Mesenchymal stem cell (in vitro differentiated cells and primary cell): ENCODE results near the gene COMMD3.

Experiments used
- DNase-seq: peaks from one replicate; pipeline ENCODE4 v3.0.0-alpha.2; 2013
- H2AFZ ChIP-seq: one replicate; pipeline ENCODE4 v1.6.1; 2013; ENCODE audit warnings: low read depth, mild to moderate bottlenecking, control low read depth, inconsistent platforms, low read length, moderate library complexity
- H2AK5ac ChIP-seq: 2 replicates; pipeline ENCODE4 v1.6.1; 2013; ENCODE audit warnings: low read length, moderate library complexity, mild to moderate bottlenecking, inconsistent platforms; ENCODE audit not compliant: severe bottlenecking
- H2BK120ac ChIP-seq: one replicate; pipeline ENCODE4 v1.6.1; 2013; ENCODE audit warnings: low read depth, mild to moderate bottlenecking, inconsistent platforms, low read length, moderate library complexity
- H2BK12ac ChIP-seq, 2 experiments: one replicate each; pipeline ENCODE4 v1.6.1; 2013; ENCODE audit warnings: inconsistent platforms in 2 of 2, low read length in 2 of 2, mild to moderate bottlenecking in 2 of 2, moderate library complexity in 2 of 2, control low read depth in 1 of 2
- H2BK15ac ChIP-seq: one replicate; pipeline ENCODE4 v1.6.1; 2013; ENCODE audit warnings: mild to moderate bottlenecking, low read depth, inconsistent platforms; ENCODE audit not compliant: poor library complexity, severe bottlenecking
- H2BK5ac ChIP-seq: 2 replicates; pipeline ENCODE4 v1.6.1; 2013; ENCODE audit warnings: low read depth, mild to moderate bottlenecking, low read length, control low read depth, inconsistent platforms; ENCODE audit not compliant: poor library complexity, severe bottlenecking
- H3K14ac ChIP-seq, 2 experiments: one replicate each; pipeline ENCODE4 v1.6.1; 2013; ENCODE audit warnings: inconsistent platforms in 2 of 2, low read length in 2 of 2, control low read depth in 1 of 2, mild to moderate bottlenecking in 1 of 2, moderate library complexity in 1 of 2
- H3K18ac ChIP-seq, 2 experiments: one replicate each; pipeline ENCODE4 v1.6.1; 2013; ENCODE audit warnings: inconsistent platforms in 2 of 2, low read length in 2 of 2, control low read depth in 1 of 2, low read depth in 1 of 2, mild to moderate bottlenecking in 1 of 2
- H3K23ac ChIP-seq, 2 experiments: one replicate each; pipeline ENCODE4 v1.6.1; 2013; ENCODE audit warnings: inconsistent platforms in 2 of 2, low read length in 2 of 2, mild to moderate bottlenecking in 2 of 2, moderate library complexity in 2 of 2, control low read depth in 1 of 2
- H3K27ac ChIP-seq: 2 replicates; pipeline ENCODE4 v1.5.1; 2013; ENCODE audit warnings: mild to moderate bottlenecking, moderate library complexity, low read length, control low read depth, inconsistent platforms; ENCODE audit not compliant: poor library complexity, severe bottlenecking
- H3K27me3 ChIP-seq, 2 experiments: 2 replicates each; pipeline versions ENCODE4 v1.6.1 to v1.7.0; 2013; ENCODE audit warnings: low read length in 2 of 2, mild to moderate bottlenecking in 2 of 2, moderate library complexity in 2 of 2, control low read depth in 1 of 2, inconsistent platforms in 1 of 2; ENCODE audit not compliant: control insufficient read depth in 1 of 2, insufficient read depth in 1 of 2
- H3K36me3 ChIP-seq, 2 experiments: 2 replicates each; pipeline versions ENCODE4 v1.6.1 to v1.7.0; 2013; ENCODE audit warnings: low read length in 2 of 2, control low read depth in 1 of 2, inconsistent platforms in 1 of 2, low read depth in 1 of 2, mild to moderate bottlenecking in 1 of 2; ENCODE audit not compliant: insufficient read depth in 2 of 2, control insufficient read depth in 1 of 2
- H3K4ac ChIP-seq, 2 experiments: one replicate each; pipeline ENCODE4 v1.6.1; 2013; ENCODE audit warnings: inconsistent platforms in 2 of 2, low read length in 2 of 2, mild to moderate bottlenecking in 2 of 2, moderate library complexity in 2 of 2, control low read depth in 1 of 2, low read depth in 1 of 2
- H3K4me1 ChIP-seq: 2 replicates; pipeline ENCODE4 v1.6.1; 2013; ENCODE audit warnings: low read depth, low read length, control low read depth; ENCODE audit not compliant: control insufficient read depth, insufficient read depth
- H3K4me2 ChIP-seq: 2 replicates; pipeline ENCODE4 v1.6.1; 2013; ENCODE audit warnings: low read length, mild to moderate bottlenecking, inconsistent platforms; ENCODE audit not compliant: poor library complexity, severe bottlenecking
- H3K4me3 ChIP-seq, 2 experiments: 2 replicates each; pipeline versions ENCODE4 v1.5.1 to v1.7.0; 2013; ENCODE audit warnings: low read length in 2 of 2, mild to moderate bottlenecking in 2 of 2, control low read depth in 1 of 2, low read depth in 1 of 2; ENCODE audit not compliant: insufficient read depth in 1 of 2
- H3K79me1 ChIP-seq: replicated peaks from 2 replicates; pipeline ENCODE4 v1.6.1; 2013; ENCODE audit warnings: mild to moderate bottlenecking, control low read depth, low read length, inconsistent platforms; ENCODE audit not compliant: poor library complexity, severe bottlenecking
- H3K9ac ChIP-seq: 2 replicates; pipeline ENCODE4 v1.7.0; 2013; ENCODE audit warnings: mild to moderate bottlenecking, low read length, moderate library complexity
- H3K9me3 ChIP-seq: 2 replicates; pipeline ENCODE4 v1.7.0; 2013; ENCODE audit warnings: mild to moderate bottlenecking, low read length; ENCODE audit not compliant: control insufficient read depth
- H4K8ac ChIP-seq: one replicate; pipeline ENCODE4 v1.6.1; 2013; ENCODE audit warnings: inconsistent platforms, mild to moderate bottlenecking, low read length, moderate library complexity
- H4K91ac ChIP-seq: one replicate; pipeline ENCODE4 v1.6.1; 2013; ENCODE audit warnings: mild to moderate bottlenecking, low read length, inconsistent platforms
- WGBS: methylation state at CpG from one replicate; pipeline ENCODE4 v1.1.7; 2013; ENCODE audit warnings: mixed read lengths; 5-methylcytosine and 5-hydroxymethylcytosine counted together

The COMMD3 gene

GRCh38 chr10:22364407-22365140 lies 48.4 kb downstream of the COMMD3 start:
- no peak overlapping the region for H3K4ac ChIP-seq
- no peak overlapping the region for H2BK15ac ChIP-seq
- no peaks in the 10 kb centered on the region for H3K9me3 ChIP-seq
- H3K79me1 ChIP-seq, result no peaks in the 10 kb centered on the region
- no peaks in the 10 kb centered on the region for H3K4me1 ChIP-seq
- H3K23ac ChIP-seq, result no peak overlapping the region
- no peak overlapping the region for H3K18ac ChIP-seq
- no peak overlapping the region for H3K4me3 ChIP-seq
- no peaks in the 10 kb centered on the region for H3K27me3 ChIP-seq
- H4K8ac ChIP-seq, result no peak overlapping the region
- H3K14ac ChIP-seq, result no peak overlapping the region
- WGBS, result 81% methylated on average over 2 of the region's 5 CpGs
- no peak overlapping the region for H3K27ac ChIP-seq
- no peak overlapping the region for H4K91ac ChIP-seq
- no peak overlapping the region for H3K4me2 ChIP-seq
- H3K9ac ChIP-seq, result no peak overlapping the region
- H2AFZ ChIP-seq, result no peak overlapping the region
- H2BK12ac ChIP-seq, result no peak overlapping the region
- no peak overlapping the region for H2BK120ac ChIP-seq
- no peak for DNase-seq
- no peak overlapping the region for H2BK5ac ChIP-seq
- no peak overlapping the region for H2AK5ac ChIP-seq
- no peaks in the 10 kb centered on the region for H3K36me3 ChIP-seq

- no peaks in the 10 kb centered on the region for H3K9me3 ChIP-seq
- no peak overlapping the region for H3K18ac ChIP-seq
- DNase-seq, result no peak
- no peak overlapping the region for H2BK15ac ChIP-seq
- H3K27ac ChIP-seq, result no peak overlapping the region
- H3K23ac ChIP-seq, result no peak overlapping the region
- H3K36me3 ChIP-seq, result no peaks in the 10 kb centered on the region
- no peak overlapping the region for H2BK5ac ChIP-seq
- H3K27me3 ChIP-seq, result no peaks in the 10 kb centered on the region
- no peak overlapping the region for H2BK12ac ChIP-seq
- no peak overlapping the region for H4K8ac ChIP-seq
- 97% methylated on average over 1 of the region's 1 CpG for WGBS
- no peak overlapping the region for H3K4me2 ChIP-seq
- H3K4ac ChIP-seq, result no peak overlapping the region
- H2BK120ac ChIP-seq, result no peak overlapping the region
- H3K4me1 ChIP-seq, result no peaks in the 10 kb centered on the region
- no peak overlapping the region for H4K91ac ChIP-seq
- H2AK5ac ChIP-seq, result no peak overlapping the region
- H3K14ac ChIP-seq, result no peak overlapping the region
- no peak overlapping the region for H2AFZ ChIP-seq
- H3K79me1 ChIP-seq, result no peaks in the 10 kb centered on the region
- no peak overlapping the region for H3K4me3 ChIP-seq
- no peak overlapping the region for H3K9ac ChIP-seq
Observed at GRCh38 chr10:22365233-22365632, 49.0 kb downstream of the COMMD3 start.

GRCh38 chr10:22365644-22366434 lies 49.7 kb downstream of the COMMD3 start:
- no peaks in the 10 kb centered on the region for H3K9me3 ChIP-seq
- H3K4me3 ChIP-seq, result no peak overlapping the region
- no peak overlapping the region for H3K14ac ChIP-seq
- H3K4me1 ChIP-seq, result no peaks in the 10 kb centered on the region
- no peak overlapping the region for H3K9ac ChIP-seq
- no peak overlapping the region for H3K23ac ChIP-seq
- no peak overlapping the region for H3K18ac ChIP-seq
- H4K91ac ChIP-seq, result no peak overlapping the region
- H2BK120ac ChIP-seq, result no peak overlapping the region
- H4K8ac ChIP-seq, result no peak overlapping the region
- no peak overlapping the region for H2AFZ ChIP-seq
- no peak overlapping the region for H3K27ac ChIP-seq
- H2BK15ac ChIP-seq, result no peak overlapping the region
- H3K27me3 ChIP-seq, result no peaks in the 10 kb centered on the region
- H2BK5ac ChIP-seq, result no peak overlapping the region
- no peak overlapping the region for H2BK12ac ChIP-seq
- 65% methylated on average over 2 of the region's 4 CpGs for WGBS
- H2AK5ac ChIP-seq, result no peak overlapping the region
- no peak overlapping the region for H3K4me2 ChIP-seq
- no peaks in the 10 kb centered on the region for H3K79me1 ChIP-seq
- DNase-seq, result no peak
- H3K4ac ChIP-seq, result no peak overlapping the region
- no peaks in the 10 kb centered on the region for H3K36me3 ChIP-seq

- Histone ChIP-seq H3K4me3 (no peak overlapping the region), H3K18ac (no peak overlapping the region), H2BK15ac (no peak overlapping the region), H3K27ac (no peak overlapping the region), H2BK12ac (no peak overlapping the region), H3K9me3 (no peaks in the 10 kb centered on the region), H3K4ac (no peak overlapping the region), H3K9ac (no peak overlapping the region), H2BK5ac (no peak overlapping the region), H3K23ac (no peak overlapping the region), H3K4me2 (no peak overlapping the region), H2BK120ac (no peak overlapping the region), H4K91ac (no peak overlapping the region), H3K27me3 (no peaks in the 10 kb centered on the region), H3K14ac (no peak overlapping the region), H3K4me1 (no peaks in the 10 kb centered on the region), H2AFZ (no peak overlapping the region), H3K36me3 (no peaks in the 10 kb centered on the region), H2AK5ac (no peak overlapping the region), H4K8ac (no peak overlapping the region), H3K79me1 (no peaks in the 10 kb centered on the region)
- DNase-seq, result no peak
Observed at GRCh38 chr10:22366435-22366703, 50.2 kb downstream of the COMMD3 start.
